A673 (cell line): ENCODE measurements around the gene PEX26.

Source experiments
- CTCF ChIP-seq: fragments of 300-800, 200-600 bp; sonication (generic); conservative IDR thresholded peaks from 2 replicates; pipeline ENCODE4 v1.5.1; 2017; ENCODE audit warnings: low read depth, mild to moderate bottlenecking, antibody characterized with exemption, low read length, moderate library complexity, mixed read lengths
- EZH2 ChIP-seq: fragments of 200-600 bp; sonication (generic); IDR thresholded peaks from 2 replicates; pipeline ENCODE4 v1.6.1; 2017; ENCODE audit warnings: borderline replicate concordance, low read depth, mild to moderate bottlenecking, mixed read lengths, antibody characterized with exemption, low read length; ENCODE audit not compliant: poor library complexity, severe bottlenecking

- no peak for TF ChIP-seq CTCF
- TF ChIP-seq EZH2: no peak
These were observed 2.0 kb downstream of the PEX26 start for GRCh38 chr22:18079706-18080233.
